Measurements from ENCODE around the gene NOSTRIN. TPM values are rescaled to one million over a fixed set of nuclear protein-coding genes. Genes with fewer than 3 reads are reported as not detected.

The NOSTRIN gene
- total and polyA plus RNA-seq, 2 experiments from 2014 or later, result 0.92 to 2.9 TPM

- no peak overlapping the region for H3K27ac ChIP-seq
Measured at GRCh38 chr2:168843253-168843652, 40.8 kb downstream of the NOSTRIN start.

GRCh38 chr2:168848225-168848624 is 45.8 kb downstream of the NOSTRIN start:
- Histone ChIP-seq H3K27ac (no peak overlapping the region), H3K4me1 (ENCODE audit: low read depth) (no peaks in the 10 kb centered on the region), H3K4me3 (no peak overlapping the region), H3K27me3 (no peaks in the 10 kb centered on the region), H3K9me3 (ENCODE audit: low read depth) (no peaks in the 10 kb centered on the region), H3K36me3 (no peaks in the 10 kb centered on the region)
- no peak for TF ChIP-seq CTCF (IDR thresholded peaks at IDR 0.05; ENCODE audit: low read depth, low read length)
- DNase-seq (ENCODE audit: low read depth in 1 of 2, low spot score in 1 of 2), result peak in 1 of 2 donors; percentile 9

More at GRCh38 chr2:168843253-168843652, 40.8 kb downstream of the NOSTRIN start:
- H3K36me3 ChIP-seq, result no peaks in the 10 kb centered on the region
- no peaks in the 10 kb centered on the region for H3K4me1 ChIP-seq (ENCODE audit: low read depth)
- H3K9me3 ChIP-seq (ENCODE audit: low read depth), result no peaks in the 10 kb centered on the region
- H3K27me3 ChIP-seq, result no peaks in the 10 kb centered on the region
- no peak overlapping the region for H3K4me3 ChIP-seq
- TF ChIP-seq CTCF (IDR thresholded peaks at IDR 0.05; ENCODE audit: low read depth, low read length), result no peak
- DNase-seq (ENCODE audit: low read depth in 1 of 2, low spot score in 1 of 2), result no peak

GRCh38 chr2:168849610-168850009 is 47.2 kb downstream of the NOSTRIN start:
- peak; percentile 50 for TF ChIP-seq CTCF (IDR thresholded peaks at IDR 0.05; ENCODE audit: low read depth, low read length)
- H3K27me3 ChIP-seq, result no peaks in the 10 kb centered on the region
- no peaks in the 10 kb centered on the region for H3K36me3 ChIP-seq
- DNase-seq (ENCODE audit: low read depth in 1 of 2, low spot score in 1 of 2), result peak; percentile 42 to 80
- no peaks in the 10 kb centered on the region for H3K9me3 ChIP-seq (ENCODE audit: low read depth)
- H3K27ac ChIP-seq, result no peak overlapping the region
- no peak overlapping the region for H3K4me3 ChIP-seq
- H3K4me1 ChIP-seq (ENCODE audit: low read depth), result no peaks in the 10 kb centered on the region

- Histone ChIP-seq H3K36me3 (no peaks in the 10 kb centered on the region), H3K9me3 (ENCODE audit: low read depth) (no peaks in the 10 kb centered on the region), H3K4me3 (no peak overlapping the region), H3K27ac (no peak overlapping the region), H3K4me1 (ENCODE audit: low read depth) (no peaks in the 10 kb centered on the region), H3K27me3 (no peaks in the 10 kb centered on the region)
- no peak for TF ChIP-seq CTCF (IDR thresholded peaks at IDR 0.05; ENCODE audit: low read depth, low read length)
- no peak for DNase-seq (ENCODE audit: low read depth in 1 of 2, low spot score in 1 of 2)
Measured at GRCh38 chr2:168850846-168851245, 48.4 kb downstream of the NOSTRIN start.

GRCh38 chr2:168851674-168852320 is 49.4 kb downstream of the NOSTRIN start:
- Histone ChIP-seq H3K36me3 (no peaks in the 10 kb centered on the region), H3K4me3 (no peak overlapping the region), H3K27me3 (no peaks in the 10 kb centered on the region), H3K9me3 (ENCODE audit: low read depth) (no peaks in the 10 kb centered on the region), H3K4me1 (ENCODE audit: low read depth) (peaks cover 4% of the 10 kb centered on the region), H3K27ac (no peak overlapping the region)
- peak in 1 of 2 donors; percentile 83 for DNase-seq (ENCODE audit: low read depth in 1 of 2, low spot score in 1 of 2)
- no peak for TF ChIP-seq CTCF (IDR thresholded peaks at IDR 0.05; ENCODE audit: low read depth, low read length)

Data from cardiac muscle cell (in vitro differentiated cells and primary cell).